HG03060 (cell line): Measurements from ENCODE around the gene MXRA7.
"Not testable (repeated sequence)": the region's sequence is repeated elsewhere in the genome, so short reads cannot be mapped to it uniquely, and the experiment has no call there.

Experiments
- ATAC-seq: cut with Tn5 transposase; IDR thresholded peaks from one replicate; pipeline ENCODE4 v1.9.1; 2021; ENCODE audit warnings: low read depth, moderate number of reproducible peaks; ENCODE audit not compliant: unreplicated experiment

The MXRA7 gene

GRCh38 chr17:76698466-76698977, 12.2 kb downstream of the MXRA7 start:
- ATAC-seq: not testable (repeated sequence)

GRCh38 chr17:76697702-76698465, 12.9 kb downstream of the MXRA7 start:
- no peak for ATAC-seq

DNA sequence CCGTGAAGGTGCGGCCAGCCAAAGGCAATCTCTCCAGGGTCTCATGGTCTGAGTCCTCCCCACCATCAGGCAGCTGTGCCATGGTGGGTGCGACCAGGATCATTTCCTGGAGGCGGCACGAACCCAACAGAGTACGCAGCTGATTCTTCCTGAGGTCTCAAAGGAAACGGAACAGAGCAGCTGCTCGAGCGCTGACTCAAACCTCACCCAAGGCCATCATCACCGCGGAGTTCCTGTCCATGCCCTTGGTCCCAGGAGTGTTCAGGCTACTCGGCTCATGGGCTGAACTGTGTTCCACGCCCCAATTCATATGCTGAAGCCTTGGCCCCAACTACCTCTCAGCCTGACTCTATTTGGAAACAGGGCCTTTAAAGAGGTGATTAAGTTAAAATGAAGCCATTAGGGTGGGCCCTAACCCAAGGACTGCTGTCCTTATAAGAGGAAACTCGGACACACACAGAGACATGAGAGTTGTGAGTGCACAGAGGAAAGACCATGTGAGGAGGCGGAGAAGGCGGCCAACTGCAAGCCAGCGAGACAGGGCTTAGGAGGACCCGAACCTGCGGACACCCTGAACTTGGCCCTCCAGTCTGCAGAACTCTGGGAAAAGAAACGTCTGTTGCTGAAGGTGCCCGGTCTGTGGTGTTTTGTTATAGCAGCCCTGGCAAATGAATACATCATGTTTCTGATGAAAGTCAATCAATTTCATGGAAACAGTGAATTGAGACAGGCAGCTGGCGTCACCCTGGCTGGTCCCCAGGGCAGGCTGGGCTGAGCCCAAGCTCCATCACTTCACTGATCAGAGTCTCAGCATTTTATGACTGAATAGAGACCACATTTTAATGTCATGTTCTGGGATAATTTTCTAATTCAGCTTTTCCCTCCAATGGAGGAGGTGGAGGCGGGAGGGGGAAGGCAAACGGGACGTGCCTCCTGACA, 13.7 kb downstream of the MXRA7 start:
- ATAC-seq: no peak

GRCh38 chr17:76695059-76695831, 15.5 kb downstream of the MXRA7 start:
- no peak for ATAC-seq

- ATAC-seq: no peak
These were observed 19.2 kb downstream of the MXRA7 start for GRCh38 chr17:76691379-76692191.

GRCh38 chr17:76690596-76691280, 20.0 kb downstream of the MXRA7 start:
- no peak for ATAC-seq

DNA sequence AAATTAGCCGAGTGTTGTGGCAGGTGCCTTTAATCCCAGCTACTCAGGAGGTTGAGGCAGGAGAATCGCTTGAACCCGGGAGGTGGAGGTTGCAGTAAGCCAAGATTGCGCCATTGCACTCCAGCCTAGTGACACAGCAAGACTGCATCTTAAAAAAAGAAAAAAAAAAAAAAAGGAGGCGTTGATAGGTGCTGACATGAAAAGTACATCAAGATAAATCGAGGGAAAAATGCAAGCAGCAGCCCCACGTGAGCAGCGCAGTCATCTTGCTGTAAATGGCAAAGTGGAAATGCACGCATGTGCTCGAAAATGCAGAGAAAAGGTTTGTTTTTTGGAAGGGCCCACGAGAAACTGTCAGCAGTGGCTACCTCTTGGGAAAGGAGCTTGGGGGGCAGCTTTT, 20.9 kb downstream of the MXRA7 start:
- ATAC-seq: no peak

- no peak for ATAC-seq
These were observed 22.6 kb downstream of the MXRA7 start for GRCh38 chr17:76688165-76688622.

- ATAC-seq: no peak
These were observed 23.2 kb downstream of the MXRA7 start for GRCh38 chr17:76687298-76688164.

- no peak for ATAC-seq
These were observed 24.0 kb downstream of the MXRA7 start for GRCh38 chr17:76686538-76687297.

- ATAC-seq: no peak
These were observed 24.9 kb downstream of the MXRA7 start for GRCh38 chr17:76685846-76686245.

DNA sequence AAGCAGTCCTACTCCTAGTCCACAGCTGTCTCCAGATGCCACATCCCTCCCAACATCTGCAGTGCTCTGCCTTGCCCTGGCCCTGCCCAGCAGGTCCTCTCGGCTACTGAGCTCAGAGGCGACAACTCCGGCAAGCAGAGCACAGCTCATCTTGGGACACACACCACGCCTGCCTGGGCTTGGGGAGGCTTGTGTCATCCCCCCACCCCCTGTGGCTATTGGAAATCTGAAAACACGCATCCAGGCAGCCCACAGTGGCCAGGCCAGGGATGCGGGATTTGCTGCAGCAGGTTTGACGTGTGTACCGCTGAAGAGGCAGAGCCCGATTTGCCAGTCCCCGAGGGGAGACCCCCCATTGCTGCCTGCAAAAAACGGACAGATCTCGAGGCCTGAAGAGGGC, 25.4 kb downstream of the MXRA7 start:
- no peak for ATAC-seq

GRCh38 chr17:76684756-76685155, 26.0 kb downstream of the MXRA7 start:
- no peak for ATAC-seq

GRCh38 chr17:76683921-76684745, 26.6 kb downstream of the MXRA7 start:
- ATAC-seq: no peak

GRCh38 chr17:76683011-76683755, 27.6 kb downstream of the MXRA7 start:
- no peak for ATAC-seq

- no peak for ATAC-seq
These were observed 28.5 kb downstream of the MXRA7 start for GRCh38 chr17:76682296-76682695.
